ENCODE data around the gene PUS3. TPM values are rescaled to one million over a fixed set of nuclear protein-coding genes. Genes with fewer than 3 reads are reported as not detected.
"Not testable (repeated sequence)": the region's sequence is repeated elsewhere in the genome, so short reads cannot be mapped to it uniquely, and the experiment has no call there.

The PUS3 gene
- total RNA-seq, 2 donors from 2014 or later, result 8.3 to 11.8 TPM

DNA sequence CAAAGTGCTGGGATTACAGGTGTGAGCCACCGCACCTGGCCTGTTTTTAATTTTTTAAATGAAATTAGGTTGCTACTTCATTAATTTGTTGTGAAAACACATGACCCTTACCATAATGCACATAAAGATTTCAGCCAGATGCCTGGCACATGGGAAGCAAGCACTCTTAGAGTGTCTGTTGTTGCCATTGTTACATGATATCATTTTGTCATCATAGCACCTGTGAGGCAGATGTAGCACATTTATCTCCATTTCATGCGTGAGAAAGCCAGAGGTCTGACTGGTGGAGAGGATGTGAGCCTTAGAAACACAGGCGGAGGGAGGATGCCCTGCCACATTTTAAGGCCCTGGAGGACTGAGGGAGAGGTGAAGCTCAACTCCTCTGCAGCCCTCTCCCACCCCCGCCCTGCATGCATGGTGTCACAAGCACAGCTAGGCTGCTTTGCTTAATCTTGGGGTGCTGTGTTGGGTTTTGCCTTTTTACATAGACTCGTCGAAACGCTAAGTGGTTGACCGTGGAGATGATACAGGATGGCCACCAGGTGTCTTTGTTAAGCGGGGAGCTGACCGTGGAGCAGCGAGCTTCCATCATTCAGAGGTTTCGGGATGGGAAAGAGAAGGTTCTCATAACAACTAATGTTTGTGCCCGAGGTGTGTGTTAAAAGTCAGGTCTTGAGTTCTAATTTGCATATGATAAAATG is 15.3 kb upstream of the PUS3 start:
- intact Hi-C loops (cut with DNase I), result no loop called here
- H3K27me3 ChIP-seq (replicated peaks; ENCODE audit: insufficient read depth), result no peaks in the 10 kb centered on the region
- H3K9me3 ChIP-seq, result no peaks in the 10 kb centered on the region
- no peak overlapping the region for H3K4me3 ChIP-seq
- 85% methylated on average over 13 of the region's 13 CpGs for WGBS
- no peaks in the 10 kb centered on the region for H3K36me3 ChIP-seq
- TF ChIP-seq POLR2A (IDR thresholded peaks at IDR 0.05) (no peak), POLR2AphosphoS5 (IDR thresholded peaks at IDR 0.05) (no peak), CTCF (IDR thresholded peaks at IDR 0.05) (no peak)
- no peak for DNase-seq (ENCODE audit: low spot score)
- no peak overlapping the region for H3K27ac ChIP-seq
- H3K4me1 ChIP-seq (replicated peaks), result no peaks in the 10 kb centered on the region

GRCh38 chr11:125916683-125917347 is 13.8 kb upstream of the PUS3 start:
- Histone ChIP-seq H3K27me3 (replicated peaks; ENCODE audit: insufficient read depth) (no peaks in the 10 kb centered on the region), H3K27ac (no peak overlapping the region), H3K36me3 (no peaks in the 10 kb centered on the region), H3K9me3 (no peaks in the 10 kb centered on the region), H3K4me1 (replicated peaks) (no peaks in the 10 kb centered on the region), H3K4me3 (no peak overlapping the region)
- no peak for TF ChIP-seq POLR2A (IDR thresholded peaks at IDR 0.05)
- no peak for TF ChIP-seq POLR2AphosphoS5 (IDR thresholded peaks at IDR 0.05)
- no peak for TF ChIP-seq CTCF (IDR thresholded peaks at IDR 0.05)
- DNase-seq (ENCODE audit: low spot score), result no peak
- 72% methylated on average over 12 of the region's 12 CpGs for WGBS
- intact Hi-C loops (cut with DNase I), result no loop called here

- H3K27ac ChIP-seq; intact Hi-C loops (cut with DNase I); H3K36me3 ChIP-seq; DNase-seq (ENCODE audit: low spot score); H3K4me3 ChIP-seq; H3K9me3 ChIP-seq; H3K27me3 ChIP-seq (replicated peaks; ENCODE audit: insufficient read depth); H3K4me1 ChIP-seq (replicated peaks): not testable (repeated sequence)
- WGBS, result 87% methylated on average over 3 of the region's 3 CpGs
Measured at GRCh38 chr11:125914601-125915000, 11.6 kb upstream of the PUS3 start.

DNA sequence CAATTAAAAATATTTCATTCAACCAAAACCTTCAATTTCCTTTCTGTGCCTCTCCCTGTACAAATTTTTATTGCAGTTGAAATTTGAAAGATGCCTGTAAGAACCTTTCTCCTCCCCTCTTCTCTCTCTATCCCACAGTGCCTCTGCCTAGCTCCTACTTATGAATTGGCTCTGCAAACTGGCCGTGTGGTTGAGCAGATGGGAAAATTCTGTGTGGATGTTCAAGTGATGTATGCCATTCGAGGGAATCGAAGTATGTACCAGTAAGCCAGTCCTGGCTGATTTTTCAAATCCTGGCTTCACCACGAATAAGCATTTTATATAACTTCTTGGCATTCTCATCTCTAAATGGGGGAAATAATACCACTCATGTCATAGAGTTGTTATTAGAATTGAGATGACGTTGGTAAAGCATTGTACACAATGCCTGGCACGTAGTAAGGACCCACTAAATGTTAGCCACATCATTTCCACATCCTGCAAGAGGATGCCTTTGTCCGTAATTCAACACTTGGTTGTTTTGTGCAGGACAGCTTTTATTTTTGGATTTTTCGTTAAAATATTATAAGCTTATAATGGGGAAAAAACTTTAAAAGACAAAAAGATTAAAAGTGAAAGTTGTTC is 7.3 kb upstream of the PUS3 start:
- H3K27me3 ChIP-seq (replicated peaks; ENCODE audit: insufficient read depth), result no peaks in the 10 kb centered on the region
- TF ChIP-seq CTCF (IDR thresholded peaks at IDR 0.05) (no peak), POLR2AphosphoS5 (IDR thresholded peaks at IDR 0.05) (no peak), POLR2A (IDR thresholded peaks at IDR 0.05) (no peak)
- no peak for DNase-seq (ENCODE audit: low spot score)
- H3K36me3 ChIP-seq, result no peaks in the 10 kb centered on the region
- intact Hi-C loops (cut with DNase I), result no loop called here
- WGBS, result 82% methylated on average over 8 of the region's 8 CpGs
- H3K4me3 ChIP-seq, result no peak overlapping the region
- H3K9me3 ChIP-seq, result no peaks in the 10 kb centered on the region
- no peaks in the 10 kb centered on the region for H3K4me1 ChIP-seq (replicated peaks)
- H3K27ac ChIP-seq, result no peak overlapping the region

GRCh38 chr11:125904678-125905077 is 1.7 kb upstream of the PUS3 start:
- H3K4me1 ChIP-seq (replicated peaks), result peaks cover 6% of the 10 kb centered on the region
- intact Hi-C loops (cut with DNase I), result no loop called here
- peak overlapping the region in 1 of 2 donors; percentile 51 for H3K4me3 ChIP-seq
- no peaks in the 10 kb centered on the region for H3K36me3 ChIP-seq
- TF ChIP-seq POLR2AphosphoS5 (IDR thresholded peaks at IDR 0.05) (no peak), CTCF (IDR thresholded peaks at IDR 0.05) (no peak)
- H3K27ac ChIP-seq, result no peak overlapping the region
- H3K9me3 ChIP-seq, result no peaks in the 10 kb centered on the region
- WGBS, result 50% methylated on average over 11 of the region's 11 CpGs
- no peak for DNase-seq (ENCODE audit: low spot score)
- H3K27me3 ChIP-seq (replicated peaks; ENCODE audit: insufficient read depth), result no peaks in the 10 kb centered on the region

Data from prostate gland (tissue), 2 donors.